SK-N-SH (cell line): Measurements from ENCODE around the gene CCDC107.
"Not testable (repeated sequence)": the region's sequence is repeated elsewhere in the genome, so short reads cannot be mapped to it uniquely, and the experiment has no call there.

Experiments used
- ELF1 ChIP-seq: IDR thresholded peaks from 2 replicates; pipeline ENCODE4 v1.4.0; 2012
- EP300 ChIP-seq, 2 experiments: IDR thresholded peaks; 2 replicates each; pipeline versions ENCODE4 v1.4.0 to v1.6.1; 2012; ENCODE audit warnings: borderline replicate concordance in 1 of 2, low read depth in 1 of 2, low read length in 1 of 2
- FOXM1 ChIP-seq: IDR thresholded peaks from 2 replicates; pipeline ENCODE4 v1.4.0; 2012; ENCODE audit warnings: low read depth, mild to moderate bottlenecking
- NFIC ChIP-seq: IDR thresholded peaks from 2 replicates; pipeline ENCODE4 v1.4.0; 2012; ENCODE audit warnings: borderline replicate concordance
- RAD21 ChIP-seq: IDR thresholded peaks from 2 replicates; pipeline ENCODE4 v1.6.1; 2012; ENCODE audit warnings: mild to moderate bottlenecking, low read length
- RCOR1 ChIP-seq: fragments of 150-350 bp; IDR thresholded peaks from 2 replicates; pipeline ENCODE4 v1.6.1; 2017; ENCODE audit warnings: antibody characterized with exemption, low read length
- SIN3A ChIP-seq: IDR thresholded peaks from 2 replicates; pipeline ENCODE4 v1.6.1; 2012; ENCODE audit warnings: low read depth, mild to moderate bottlenecking, low read length, moderate library complexity, borderline replicate concordance
- TEAD4 ChIP-seq: IDR thresholded peaks from 2 replicates; pipeline ENCODE4 v1.4.0; 2012; ENCODE audit warnings: mild to moderate bottlenecking, borderline replicate concordance; ENCODE audit not compliant: insufficient read depth
- YY1 ChIP-seq: IDR thresholded peaks from 2 replicates; pipeline ENCODE4 v1.4.0; 2012; ENCODE audit warnings: low read depth, mild to moderate bottlenecking
- TF ChIP-seq, protein P1 (sequence below): fragments of 200-600 bp; sonication (generic); IDR thresholded peaks from 2 replicates; pipeline ENCODE4 v1.6.1; 2017; ENCODE audit warnings: antibody characterized with exemption, mild to moderate bottlenecking, moderate library complexity
- TF ChIP-seq, protein P2 (sequence below): IDR thresholded peaks from 2 replicates; pipeline ENCODE4 v1.4.0; 2012; ENCODE audit warnings: low read depth
- TF ChIP-seq, protein P3 (sequence below): IDR thresholded peaks from 2 replicates; pipeline ENCODE4 v1.4.0; 2012; ENCODE audit warnings: low read depth, borderline replicate concordance
- TF ChIP-seq, protein P4 (sequence below): fragments of 150-350 bp; IDR thresholded peaks from 2 replicates; pipeline ENCODE4 v1.6.1; 2017; ENCODE audit warnings: antibody characterized with exemption, low read length, low read depth, borderline replicate concordance
- TF ChIP-seq, protein P5 (sequence below): IDR thresholded peaks from 2 replicates; pipeline ENCODE4 v1.6.1; 2012; ENCODE audit warnings: mild to moderate bottlenecking, low read depth, low read length, moderate library complexity

DNA sequence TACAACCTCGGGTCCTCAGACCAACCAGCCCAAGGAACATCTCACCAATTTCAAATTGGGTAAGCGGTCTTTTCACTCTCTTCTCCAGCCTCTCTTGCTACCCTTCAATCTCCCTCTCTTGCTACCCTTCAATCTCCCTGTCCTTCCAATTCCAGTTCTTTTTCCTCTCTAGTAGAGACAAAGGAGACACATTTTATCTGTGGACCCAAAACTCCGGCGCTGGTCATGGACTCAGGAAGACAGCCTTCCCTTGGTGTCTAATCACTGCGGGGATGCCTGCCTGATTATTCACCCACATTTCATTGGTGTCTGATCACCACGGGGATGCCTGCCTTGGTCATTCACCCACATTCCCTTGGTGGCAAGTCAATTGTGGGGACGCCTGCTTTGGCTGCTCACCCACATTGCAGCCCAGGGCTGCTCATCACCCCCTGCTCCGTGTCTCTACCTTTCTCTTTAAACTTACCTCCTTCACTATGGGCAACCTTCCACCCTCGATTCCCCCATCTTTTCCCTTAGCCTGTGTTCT, 20.6 kb upstream of the CCDC107 start:
- TF ChIP-seq, protein P1, sequence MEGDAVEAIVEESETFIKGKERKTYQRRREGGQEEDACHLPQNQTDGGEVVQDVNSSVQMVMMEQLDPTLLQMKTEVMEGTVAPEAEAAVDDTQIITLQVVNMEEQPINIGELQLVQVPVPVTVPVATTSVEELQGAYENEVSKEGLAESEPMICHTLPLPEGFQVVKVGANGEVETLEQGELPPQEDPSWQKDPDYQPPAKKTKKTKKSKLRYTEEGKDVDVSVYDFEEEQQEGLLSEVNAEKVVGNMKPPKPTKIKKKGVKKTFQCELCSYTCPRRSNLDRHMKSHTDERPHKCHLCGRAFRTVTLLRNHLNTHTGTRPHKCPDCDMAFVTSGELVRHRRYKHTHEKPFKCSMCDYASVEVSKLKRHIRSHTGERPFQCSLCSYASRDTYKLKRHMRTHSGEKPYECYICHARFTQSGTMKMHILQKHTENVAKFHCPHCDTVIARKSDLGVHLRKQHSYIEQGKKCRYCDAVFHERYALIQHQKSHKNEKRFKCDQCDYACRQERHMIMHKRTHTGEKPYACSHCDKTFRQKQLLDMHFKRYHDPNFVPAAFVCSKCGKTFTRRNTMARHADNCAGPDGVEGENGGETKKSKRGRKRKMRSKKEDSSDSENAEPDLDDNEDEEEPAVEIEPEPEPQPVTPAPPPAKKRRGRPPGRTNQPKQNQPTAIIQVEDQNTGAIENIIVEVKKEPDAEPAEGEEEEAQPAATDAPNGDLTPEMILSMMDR = not testable (repeated sequence)
- TF ChIP-seq, protein P2, sequence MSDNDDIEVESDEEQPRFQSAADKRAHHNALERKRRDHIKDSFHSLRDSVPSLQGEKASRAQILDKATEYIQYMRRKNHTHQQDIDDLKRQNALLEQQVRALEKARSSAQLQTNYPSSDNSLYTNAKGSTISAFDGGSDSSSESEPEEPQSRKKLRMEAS = not testable (repeated sequence)
- not testable (repeated sequence) for TF ChIP-seq TEAD4; EP300 (IDR thresholded peaks at IDR 0.05; ENCODE audit: borderline replicate concordance in 1 of 2, low read depth in 1 of 2, low read length in 1 of 2); RAD21; RCOR1; FOXM1; ELF1; NFIC; YY1; SIN3A
- TF ChIP-seq, protein P3, sequence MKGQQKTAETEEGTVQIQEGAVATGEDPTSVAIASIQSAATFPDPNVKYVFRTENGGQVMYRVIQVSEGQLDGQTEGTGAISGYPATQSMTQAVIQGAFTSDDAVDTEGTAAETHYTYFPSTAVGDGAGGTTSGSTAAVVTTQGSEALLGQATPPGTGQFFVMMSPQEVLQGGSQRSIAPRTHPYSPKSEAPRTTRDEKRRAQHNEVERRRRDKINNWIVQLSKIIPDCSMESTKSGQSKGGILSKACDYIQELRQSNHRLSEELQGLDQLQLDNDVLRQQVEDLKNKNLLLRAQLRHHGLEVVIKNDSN = not testable (repeated sequence)
- TF ChIP-seq, protein P4, sequence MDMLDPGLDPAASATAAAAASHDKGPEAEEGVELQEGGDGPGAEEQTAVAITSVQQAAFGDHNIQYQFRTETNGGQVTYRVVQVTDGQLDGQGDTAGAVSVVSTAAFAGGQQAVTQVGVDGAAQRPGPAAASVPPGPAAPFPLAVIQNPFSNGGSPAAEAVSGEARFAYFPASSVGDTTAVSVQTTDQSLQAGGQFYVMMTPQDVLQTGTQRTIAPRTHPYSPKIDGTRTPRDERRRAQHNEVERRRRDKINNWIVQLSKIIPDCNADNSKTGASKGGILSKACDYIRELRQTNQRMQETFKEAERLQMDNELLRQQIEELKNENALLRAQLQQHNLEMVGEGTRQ = not testable (repeated sequence)
- TF ChIP-seq, protein P5, sequence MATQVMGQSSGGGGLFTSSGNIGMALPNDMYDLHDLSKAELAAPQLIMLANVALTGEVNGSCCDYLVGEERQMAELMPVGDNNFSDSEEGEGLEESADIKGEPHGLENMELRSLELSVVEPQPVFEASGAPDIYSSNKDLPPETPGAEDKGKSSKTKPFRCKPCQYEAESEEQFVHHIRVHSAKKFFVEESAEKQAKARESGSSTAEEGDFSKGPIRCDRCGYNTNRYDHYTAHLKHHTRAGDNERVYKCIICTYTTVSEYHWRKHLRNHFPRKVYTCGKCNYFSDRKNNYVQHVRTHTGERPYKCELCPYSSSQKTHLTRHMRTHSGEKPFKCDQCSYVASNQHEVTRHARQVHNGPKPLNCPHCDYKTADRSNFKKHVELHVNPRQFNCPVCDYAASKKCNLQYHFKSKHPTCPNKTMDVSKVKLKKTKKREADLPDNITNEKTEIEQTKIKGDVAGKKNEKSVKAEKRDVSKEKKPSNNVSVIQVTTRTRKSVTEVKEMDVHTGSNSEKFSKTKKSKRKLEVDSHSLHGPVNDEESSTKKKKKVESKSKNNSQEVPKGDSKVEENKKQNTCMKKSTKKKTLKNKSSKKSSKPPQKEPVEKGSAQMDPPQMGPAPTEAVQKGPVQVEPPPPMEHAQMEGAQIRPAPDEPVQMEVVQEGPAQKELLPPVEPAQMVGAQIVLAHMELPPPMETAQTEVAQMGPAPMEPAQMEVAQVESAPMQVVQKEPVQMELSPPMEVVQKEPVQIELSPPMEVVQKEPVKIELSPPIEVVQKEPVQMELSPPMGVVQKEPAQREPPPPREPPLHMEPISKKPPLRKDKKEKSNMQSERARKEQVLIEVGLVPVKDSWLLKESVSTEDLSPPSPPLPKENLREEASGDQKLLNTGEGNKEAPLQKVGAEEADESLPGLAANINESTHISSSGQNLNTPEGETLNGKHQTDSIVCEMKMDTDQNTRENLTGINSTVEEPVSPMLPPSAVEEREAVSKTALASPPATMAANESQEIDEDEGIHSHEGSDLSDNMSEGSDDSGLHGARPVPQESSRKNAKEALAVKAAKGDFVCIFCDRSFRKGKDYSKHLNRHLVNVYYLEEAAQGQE = not testable (repeated sequence)
